Endothelial cell (in vitro differentiated cells): ENCODE data around the gene TCF19. TPM values are rescaled to one million over a fixed set of nuclear protein-coding genes. Genes with fewer than 3 reads are reported as not detected.

Source experiments
- DNase-seq: peaks from one replicate; pipeline ENCODE4 v3.0.0; 2021; ENCODE audit warnings: low spot score
- H3K27ac Mint-ChIP-seq: one replicate; pipeline ENCODE4 v1.8.0; 2021; ENCODE audit warnings: mixed read lengths, inconsistent platforms; ENCODE audit not compliant: unreplicated experiment
- H3K27me3 Mint-ChIP-seq: one replicate; pipeline ENCODE4 v1.8.0; 2021; ENCODE audit warnings: mild to moderate bottlenecking, moderate library complexity, mixed read lengths, inconsistent platforms; ENCODE audit not compliant: unreplicated experiment
- H3K36me3 Mint-ChIP-seq: one replicate; pipeline ENCODE4 v1.8.0; 2021; ENCODE audit warnings: mild to moderate bottlenecking, low read depth, mixed read lengths, inconsistent platforms; ENCODE audit not compliant: unreplicated experiment
- H3K4me1 Mint-ChIP-seq: one replicate; pipeline ENCODE4 v1.8.0; 2021; ENCODE audit warnings: mild to moderate bottlenecking, mixed read lengths, inconsistent platforms; ENCODE audit not compliant: unreplicated experiment
- H3K4me3 Mint-ChIP-seq: one replicate; pipeline ENCODE4 v1.8.0; 2021; ENCODE audit warnings: mild to moderate bottlenecking, mixed read lengths, inconsistent platforms; ENCODE audit not compliant: unreplicated experiment
- H3K9me3 Mint-ChIP-seq: one replicate; pipeline ENCODE4 v1.8.0; 2021; ENCODE audit warnings: mixed read lengths, inconsistent platforms; ENCODE audit not compliant: unreplicated experiment
- CTCF ChIP-seq: fragments of 200-600 bp; sonication (generic); IDR thresholded peaks from one replicate; pipeline ENCODE4 v1.5.0; 2021; ENCODE audit warnings: antibody characterized with exemption; ENCODE audit not compliant: unreplicated experiment
- total RNA-seq: library from RNA; stranded (reverse); fragmentation: NEBNext Ultra II Directional; extraction: Animal tissue kit (Norgen Biotek cat#: 25700); gene quantifications from one replicate; pipeline ENCODE4 v1.2.1, GENCODE V29; 2021; ENCODE audit not compliant: unreplicated experiment

TCF19 gene
- total RNA-seq, 1 donor from 2014 or later = 17.2 TPM

DNA sequence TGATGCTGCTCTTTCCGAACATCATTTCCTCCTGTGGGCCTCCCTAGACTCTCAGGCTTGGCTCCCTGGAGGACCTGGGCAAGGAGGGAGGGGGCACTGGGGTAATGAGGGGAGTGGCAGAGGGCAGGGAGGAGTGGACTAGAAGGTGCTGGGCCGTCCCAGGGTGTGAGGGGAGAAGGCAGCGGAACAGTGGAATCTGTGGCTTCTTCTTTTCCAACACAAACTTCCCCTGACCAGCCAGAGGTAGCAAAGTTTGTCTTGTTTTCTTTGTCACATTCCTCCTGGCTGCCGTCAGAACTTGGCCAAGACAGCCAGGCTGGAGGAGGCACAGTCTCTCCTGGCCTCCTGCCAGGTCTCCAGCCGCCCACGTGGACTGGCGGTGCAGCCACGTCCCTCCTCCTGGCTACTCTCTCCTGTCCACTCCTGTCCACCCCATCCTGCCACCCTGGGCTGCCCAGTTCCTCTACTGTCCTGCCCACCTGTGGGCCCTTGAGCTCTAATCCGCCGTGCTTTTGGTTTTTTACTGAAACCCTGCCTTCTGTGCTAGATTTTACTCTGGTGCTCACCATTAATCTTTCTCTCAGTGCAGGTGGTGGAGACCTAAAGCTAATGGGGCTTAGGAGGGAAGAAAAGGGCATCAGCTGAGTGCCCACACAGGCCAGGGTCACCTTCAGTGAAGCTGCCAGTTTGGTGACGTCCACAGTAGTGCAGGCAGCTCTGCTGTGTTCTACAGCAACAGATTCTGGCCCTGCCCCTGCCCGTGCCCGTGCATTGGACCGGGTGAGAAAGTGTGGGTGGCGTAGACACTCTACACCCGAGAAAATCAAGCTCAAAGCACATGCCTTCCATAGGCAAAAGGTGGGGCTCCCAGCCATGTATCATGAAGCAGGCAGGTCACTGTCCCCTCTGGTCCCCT, 35.3 kb upstream of the TCF19 start:
- no peaks in the 10 kb centered on the region for H3K9me3 Mint-ChIP-seq
- no peak for TF ChIP-seq CTCF
- H3K4me3 Mint-ChIP-seq = no peak overlapping the region
- DNase-seq = no peak
- H3K27ac Mint-ChIP-seq = no peak overlapping the region
- H3K4me1 Mint-ChIP-seq = peaks cover 10% of the 10 kb centered on the region
- peaks cover 4% of the 10 kb centered on the region for H3K27me3 Mint-ChIP-seq
- no peaks in the 10 kb centered on the region for H3K36me3 Mint-ChIP-seq

GRCh38 chr6:31125162-31125561, 33.2 kb upstream of the TCF19 start:
- no peak for DNase-seq
- Mint-ChIP-seq H3K36me3 (no peaks in the 10 kb centered on the region), H3K27me3 (peaks cover 6% of the 10 kb centered on the region), H3K27ac (no peak overlapping the region), H3K9me3 (no peaks in the 10 kb centered on the region), H3K4me3 (no peak overlapping the region), H3K4me1 (peaks cover 10% of the 10 kb centered on the region)
- no peak for TF ChIP-seq CTCF

DNA sequence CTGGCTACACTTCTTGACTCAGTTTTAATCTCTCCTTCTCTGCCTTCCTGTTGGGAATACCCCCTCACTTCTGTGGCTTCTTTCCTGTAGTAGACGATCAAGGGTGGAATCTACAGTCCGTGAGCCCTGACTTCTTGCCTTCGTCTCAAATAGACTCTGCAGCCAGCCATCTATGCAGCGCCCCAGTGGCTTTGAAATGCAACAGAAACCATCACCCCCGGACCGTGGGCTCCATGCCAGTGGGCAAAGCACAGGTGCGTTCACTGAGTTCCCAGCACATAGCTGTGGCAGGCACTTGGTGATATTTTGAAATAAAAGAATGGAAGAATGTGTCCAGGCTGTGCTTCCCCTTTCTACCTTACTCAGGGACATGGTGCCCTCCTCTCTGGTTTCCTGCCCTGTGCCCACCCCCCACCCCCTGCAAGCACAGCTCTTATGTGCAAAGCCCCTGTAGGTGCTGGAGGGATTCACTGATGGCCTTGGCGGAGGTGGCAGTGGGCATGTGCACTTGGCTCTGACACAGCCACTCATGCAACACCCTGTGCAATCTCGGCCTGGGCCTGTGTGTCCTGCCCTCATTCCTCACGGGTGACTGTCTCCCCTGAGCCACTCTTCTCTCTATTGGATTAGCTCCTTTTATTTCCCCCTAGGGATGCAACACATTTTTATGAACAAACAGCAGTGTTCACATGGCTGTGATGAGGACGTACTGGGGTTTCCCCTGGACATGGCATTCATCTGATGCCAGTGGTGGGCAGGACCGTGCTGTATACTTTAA, 32.6 kb upstream of the TCF19 start:
- peaks cover 6% of the 10 kb centered on the region for H3K27me3 Mint-ChIP-seq
- TF ChIP-seq CTCF = no peak
- no peaks in the 10 kb centered on the region for H3K36me3 Mint-ChIP-seq
- H3K4me3 Mint-ChIP-seq = no peak overlapping the region
- H3K27ac Mint-ChIP-seq = no peak overlapping the region
- H3K4me1 Mint-ChIP-seq = peaks cover 10% of the 10 kb centered on the region
- DNase-seq = no peak
- H3K9me3 Mint-ChIP-seq = no peaks in the 10 kb centered on the region

DNA sequence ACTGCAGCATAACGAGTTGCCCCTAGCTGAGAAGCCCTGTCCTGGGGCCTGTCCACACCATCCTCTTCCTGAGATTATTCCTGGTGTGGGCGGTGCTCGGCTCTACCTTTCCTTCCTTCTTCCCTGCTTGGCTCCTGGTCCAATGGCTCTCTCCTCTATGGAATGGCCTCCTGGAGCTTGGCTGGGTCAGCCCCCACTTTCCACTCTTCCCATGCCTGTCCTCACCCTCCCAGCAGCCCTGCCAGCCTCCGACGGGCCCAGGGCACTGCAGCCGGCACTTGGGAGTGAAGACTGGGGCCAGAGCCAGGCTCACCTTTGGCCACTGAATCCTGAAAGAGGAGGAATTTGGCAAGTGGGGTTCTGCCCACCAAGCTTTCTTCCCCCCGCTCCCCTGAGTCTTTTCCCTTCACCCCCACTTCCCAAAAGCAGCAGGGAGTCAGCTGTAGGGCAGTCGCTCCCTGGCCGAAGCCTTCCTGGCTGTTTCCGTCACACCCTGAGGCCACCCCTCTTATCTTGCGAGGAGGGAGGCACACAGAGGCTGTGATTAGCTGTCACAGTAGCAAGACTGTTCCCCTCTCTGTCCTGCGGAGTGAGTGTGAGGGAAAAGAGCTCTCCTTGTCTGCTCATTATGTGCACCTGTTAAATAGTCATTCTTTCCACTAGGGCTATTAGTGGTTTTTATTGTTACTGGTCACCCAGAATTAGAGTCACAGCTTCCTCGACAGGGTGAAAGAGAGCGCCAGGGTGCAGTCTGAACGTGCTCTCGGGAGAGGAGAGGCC, 31.8 kb upstream of the TCF19 start:
- Mint-ChIP-seq H3K4me3 (no peak overlapping the region), H3K27ac (no peak overlapping the region), H3K27me3 (peaks cover 6% of the 10 kb centered on the region), H3K36me3 (no peaks in the 10 kb centered on the region), H3K9me3 (no peaks in the 10 kb centered on the region), H3K4me1 (peaks cover 10% of the 10 kb centered on the region)
- no peak for DNase-seq
- TF ChIP-seq CTCF = no peak
